ENCODE measurements around the gene ADGRD1. TPM values are rescaled to one million over a fixed set of nuclear protein-coding genes. Genes with fewer than 3 reads are reported as not detected.
"Not testable (repeated sequence)": the region's sequence is repeated elsewhere in the genome, so short reads cannot be mapped to it uniquely, and the experiment has no call there.

The ADGRD1 gene
- polyA plus RNA-seq, 3 donors = 4.7 to 17.9 (median 4.9) TPM

- no peak for DNase-seq
- H3K27ac ChIP-seq (ENCODE audit: low read depth in 1 of 2, low read length in 2 of 2) = no peak overlapping the region
- no peak overlapping the region for H3K4me2 ChIP-seq (replicated peaks; ENCODE audit: extremely low read depth, low read length, poor library complexity, severe bottlenecking)
- H3K9ac ChIP-seq (ENCODE audit: insufficient read depth, low read length, poor library complexity, severe bottlenecking) = no peak overlapping the region
- no peak overlapping the region for H2AFZ ChIP-seq (ENCODE audit: insufficient read depth, low read depth, low read length, poor library complexity, severe bottlenecking)
- no peak overlapping the region for H3K27ac Mint-ChIP-seq
- H3K27me3 ChIP-seq (ENCODE audit: control insufficient read depth in 2 of 2, insufficient read depth in 2 of 2, low read length in 2 of 2) = no peaks in the 10 kb centered on the region
- H3K36me3 Mint-ChIP-seq = peaks cover 14 to 24% of the 10 kb centered on the region in 2 donors
- 75% methylated on average over 9 of the region's 9 CpGs for WGBS (ENCODE audit: insufficient coverage)
- no peaks in the 10 kb centered on the region for H3K36me3 ChIP-seq (replicated peaks in 1 of 2; ENCODE audit: control insufficient read depth in 1 of 2, insufficient read depth in 2 of 2, low read length in 2 of 2)
- H3K79me2 ChIP-seq (ENCODE audit: insufficient read depth, low read length) = no peaks in the 10 kb centered on the region
- H3K4me3 Mint-ChIP-seq = no peak overlapping the region
- no peaks in the 10 kb centered on the region for H3K9me3 ChIP-seq (replicated peaks in 1 of 2; ENCODE audit: control insufficient read depth in 1 of 2, insufficient read depth in 1 of 2, low read length in 2 of 2)
- peaks cover 0 to 3% (median 0%) of the 10 kb centered on the region in 7 donors for H3K9me3 Mint-ChIP-seq
- no peaks in the 10 kb centered on the region for H3K4me1 ChIP-seq (ENCODE audit: control insufficient read depth in 1 of 2, insufficient read depth in 2 of 2, low read length in 2 of 2)
- no peaks in the 10 kb centered on the region for H4K20me1 ChIP-seq (ENCODE audit: insufficient read depth, low read length)
- peaks cover 1 to 6% (median 1%) of the 10 kb centered on the region in 3 donors for H3K27me3 Mint-ChIP-seq (ENCODE audit: low read depth in 3 of 3)
- H3K4me3 ChIP-seq (replicated peaks in 1 of 3; ENCODE audit: low read depth in 2 of 3, low read length in 3 of 3) = no peak overlapping the region
- peaks cover 5% of the 10 kb centered on the region for H3K4me1 Mint-ChIP-seq
- intact Hi-C loops (cut with micrococcal nuclease) = no loop called here
- no peak for TF ChIP-seq CTCF (IDR thresholded peaks at IDR 0.05)
Observed at GRCh38 chr12:131118371-131118770, 164.7 kb downstream of the ADGRD1 start.

GRCh38 chr12:131119345-131119744 is 165.6 kb downstream of the ADGRD1 start:
- H3K27ac ChIP-seq (ENCODE audit: low read depth in 1 of 2, low read length in 2 of 2); H3K9ac ChIP-seq (ENCODE audit: insufficient read depth, low read length, poor library complexity, severe bottlenecking); H3K4me1 ChIP-seq (ENCODE audit: control insufficient read depth in 1 of 2, insufficient read depth in 2 of 2, low read length in 2 of 2); H3K4me3 ChIP-seq (replicated peaks in 1 of 3; ENCODE audit: low read depth in 2 of 3, low read length in 3 of 3); H3K9me3 ChIP-seq (replicated peaks in 1 of 2; ENCODE audit: control insufficient read depth in 1 of 2, insufficient read depth in 1 of 2, low read length in 2 of 2); H4K20me1 ChIP-seq (ENCODE audit: insufficient read depth, low read length); H3K27me3 ChIP-seq (ENCODE audit: control insufficient read depth in 2 of 2, insufficient read depth in 2 of 2, low read length in 2 of 2); intact Hi-C loops (cut with micrococcal nuclease); H3K4me2 ChIP-seq (replicated peaks; ENCODE audit: extremely low read depth, low read length, poor library complexity, severe bottlenecking); H3K36me3 ChIP-seq (replicated peaks in 1 of 2; ENCODE audit: control insufficient read depth in 1 of 2, insufficient read depth in 2 of 2, low read length in 2 of 2); H3K9me3 Mint-ChIP-seq; DNase-seq; H3K4me1 Mint-ChIP-seq; H2AFZ ChIP-seq (ENCODE audit: insufficient read depth, low read depth, low read length, poor library complexity, severe bottlenecking); H3K27me3 Mint-ChIP-seq (ENCODE audit: low read depth in 3 of 3); H3K4me3 Mint-ChIP-seq; H3K79me2 ChIP-seq (ENCODE audit: insufficient read depth, low read length): not testable (repeated sequence)
- Mint-ChIP-seq H3K36me3 (peaks cover 8 to 16% of the 10 kb centered on the region in 2 donors), H3K27ac (peak overlapping the region in 1 of 7 donors; percentile 46)
- WGBS (ENCODE audit: insufficient coverage) = no CpG with 5 or more reads among the region's 8 CpGs
